HG03575 (cell line): ENCODE results near the gene RAP1GAP2.

Source experiments
- ATAC-seq: cut with Tn5 transposase; IDR thresholded peaks from one replicate; pipeline ENCODE4 v1.9.1; 2021; ENCODE audit not compliant: unreplicated experiment, insufficient number of reproducible peaks, low FRiP score; ENCODE audit errors: extremely low read depth

The RAP1GAP2 gene

DNA sequence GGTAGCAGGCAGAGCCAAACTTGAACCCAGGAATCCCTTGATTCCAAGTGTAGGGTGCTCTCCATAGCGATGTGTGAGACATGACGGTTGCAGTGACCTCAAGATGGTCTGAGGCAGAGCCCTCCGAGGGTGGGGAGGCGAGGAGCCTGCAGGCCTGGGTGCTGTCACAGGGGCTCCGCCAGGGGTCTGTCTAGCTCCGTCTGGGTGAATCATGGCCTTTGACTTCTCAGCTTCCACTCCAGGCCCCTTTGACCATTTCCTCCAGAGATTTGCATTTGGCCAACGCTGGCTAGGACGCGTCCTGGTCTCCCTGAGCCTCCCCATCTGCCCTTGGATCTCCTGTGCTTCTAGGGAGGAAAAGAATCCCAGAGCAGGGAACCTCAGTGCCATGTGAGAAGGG is 104.6 kb downstream of the RAP1GAP2 start:
- ATAC-seq: no peak

DNA sequence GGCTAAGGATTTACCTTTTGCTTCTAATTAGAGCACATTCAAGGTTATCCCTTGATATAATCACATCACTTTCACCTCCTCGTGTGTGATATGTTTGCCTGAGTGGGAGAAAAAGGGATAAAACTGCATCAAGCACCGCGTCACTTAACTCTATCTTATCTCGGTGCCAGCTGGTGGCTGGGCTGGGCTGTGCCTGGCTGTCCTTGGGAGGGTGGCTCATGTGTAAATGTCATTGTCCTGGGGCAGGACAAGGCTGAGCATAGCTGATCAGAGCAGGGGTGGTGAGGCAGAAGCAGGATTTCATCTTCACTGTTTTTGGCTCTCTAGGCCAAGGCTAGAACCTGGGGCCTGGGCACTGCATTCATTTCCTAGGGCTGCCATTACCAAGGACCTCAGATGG is 105.3 kb downstream of the RAP1GAP2 start:
- ATAC-seq: no peak

DNA sequence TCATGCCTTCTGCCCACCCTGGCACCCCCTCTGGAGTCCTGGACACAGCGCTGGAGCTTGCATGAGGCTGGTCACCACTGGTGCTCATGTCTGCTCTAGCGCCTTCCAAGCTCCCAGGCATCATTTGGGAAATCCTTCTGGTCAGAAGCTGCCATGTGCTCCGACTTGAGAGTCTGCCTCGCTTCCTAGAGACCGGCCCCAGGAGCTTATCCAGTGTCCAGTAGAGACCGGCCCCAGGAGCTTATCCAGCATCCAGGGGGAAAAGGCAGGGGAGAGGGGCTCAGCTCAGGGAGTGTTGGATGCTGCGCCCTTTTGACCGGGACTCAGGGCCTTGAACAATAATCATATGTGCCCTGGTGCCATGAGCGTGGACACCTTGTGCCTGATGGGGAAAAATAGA is 106.3 kb downstream of the RAP1GAP2 start:
- no peak for ATAC-seq

DNA sequence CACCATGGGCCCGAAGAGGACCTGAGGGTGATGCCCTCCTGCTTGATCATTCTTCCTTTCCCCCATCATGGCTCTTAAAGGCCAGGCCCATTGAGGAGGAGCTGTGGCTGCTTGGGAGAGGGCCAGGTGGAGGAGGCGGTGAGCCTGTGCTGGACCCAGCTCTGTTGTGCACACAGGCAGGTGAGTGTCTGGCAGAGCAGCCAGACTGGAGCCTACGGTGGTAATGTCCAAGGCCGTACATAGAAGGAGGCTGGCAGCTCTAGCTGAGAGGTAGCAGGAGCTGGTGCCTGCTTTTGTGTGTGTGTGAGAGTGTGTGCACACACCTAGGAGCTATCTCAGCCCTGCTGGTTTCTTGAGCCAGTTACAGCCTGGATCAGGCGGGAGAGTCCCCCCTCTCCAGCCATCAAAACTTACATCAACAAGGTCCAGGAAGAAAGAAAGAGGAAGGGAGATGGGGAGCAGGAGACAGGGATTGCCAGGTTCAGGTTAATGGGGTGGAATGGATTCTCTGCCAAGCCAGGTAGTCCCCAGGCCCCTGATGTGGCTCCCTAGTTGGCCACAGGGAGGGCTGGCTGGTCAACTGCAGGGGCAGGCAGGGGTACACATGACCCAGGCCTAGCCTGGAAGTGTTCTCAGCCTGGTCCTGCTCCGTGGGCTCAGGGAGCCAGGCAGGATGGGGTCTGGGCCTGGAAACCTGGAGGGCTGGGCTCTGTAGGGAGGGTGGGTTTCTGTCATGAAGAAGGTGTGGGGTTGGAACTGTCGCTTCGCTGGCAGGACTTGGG is 107.1 kb downstream of the RAP1GAP2 start:
- ATAC-seq: no peak

DNA sequence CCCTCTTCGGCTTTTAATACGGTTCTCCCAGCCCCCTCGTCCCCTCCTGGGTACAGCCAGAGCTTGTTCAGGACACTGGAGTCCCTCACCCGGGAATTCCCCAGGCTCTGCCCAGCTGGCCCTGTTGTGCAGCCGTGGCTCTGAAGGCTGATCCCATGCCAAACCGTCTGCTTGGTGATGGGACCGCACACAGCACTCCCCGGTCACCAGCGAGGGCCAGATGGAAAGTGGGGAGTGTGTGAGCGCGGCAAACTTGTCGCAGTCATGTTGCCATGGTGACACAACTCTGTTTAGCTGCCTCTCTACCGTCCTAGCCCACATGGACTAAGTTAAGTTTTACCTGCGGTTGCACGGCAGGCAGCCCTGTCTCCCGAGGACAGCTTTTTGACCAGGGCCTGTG is 107.9 kb downstream of the RAP1GAP2 start:
- ATAC-seq: no peak

DNA sequence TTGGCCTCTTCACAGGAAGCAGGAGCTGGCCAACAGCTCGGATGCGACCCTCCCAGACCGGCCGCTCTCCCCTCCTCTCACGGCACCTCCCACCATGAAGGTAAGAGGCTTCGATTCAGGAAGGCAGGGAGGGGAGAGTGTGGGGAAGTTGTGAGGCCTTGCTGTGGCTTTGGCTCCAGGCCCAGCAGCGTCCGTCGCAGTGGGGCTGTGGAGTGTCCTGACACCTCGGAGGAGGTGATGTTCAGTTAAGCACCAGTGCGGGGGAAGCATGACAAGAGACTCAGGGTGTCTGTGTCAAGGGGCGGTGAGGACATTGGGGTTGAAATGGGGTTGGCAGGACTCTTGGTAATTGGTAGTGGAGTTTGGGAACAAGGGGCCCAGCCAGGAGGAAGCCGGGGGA is 109.0 kb downstream of the RAP1GAP2 start:
- no peak for ATAC-seq

DNA sequence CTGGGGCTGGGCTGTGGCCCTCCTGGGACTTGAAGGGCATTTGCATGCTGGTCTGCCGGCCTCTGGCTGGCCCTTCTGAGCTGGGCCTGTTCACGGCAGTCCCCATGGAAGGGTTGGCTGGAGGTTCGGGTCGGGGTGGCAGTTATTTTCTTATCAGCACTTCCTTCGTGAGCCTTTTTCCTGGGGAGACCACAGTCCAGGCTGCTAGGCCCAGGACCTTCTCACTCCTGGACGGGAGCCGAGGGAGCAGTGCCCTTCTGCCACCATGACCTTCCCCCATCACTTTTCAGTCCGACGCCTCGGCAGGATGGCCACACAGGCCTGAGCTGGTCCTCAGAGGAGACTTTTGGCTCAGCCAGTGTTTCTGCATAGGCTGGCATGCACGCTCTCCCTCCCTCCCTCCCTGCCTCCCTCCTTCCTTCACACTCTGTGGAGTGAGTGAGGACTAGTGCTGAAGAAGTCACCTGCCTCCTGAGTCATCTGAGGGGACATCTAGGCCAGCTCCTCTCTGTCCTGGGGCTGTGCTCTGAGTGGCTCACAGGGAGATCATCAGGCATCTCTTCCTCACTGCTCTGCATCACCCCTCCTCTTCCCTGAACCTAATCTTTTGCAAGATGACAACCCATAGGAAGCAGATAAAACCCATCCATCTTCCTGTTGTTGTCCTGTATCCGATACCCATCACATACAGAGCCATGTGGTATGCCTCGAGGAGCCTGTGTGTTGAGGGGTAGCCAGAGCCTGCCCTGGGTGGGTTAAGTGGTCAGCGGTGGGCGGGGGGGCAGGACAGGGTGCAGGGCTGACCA is 109.7 kb downstream of the RAP1GAP2 start:
- no peak for ATAC-seq

DNA sequence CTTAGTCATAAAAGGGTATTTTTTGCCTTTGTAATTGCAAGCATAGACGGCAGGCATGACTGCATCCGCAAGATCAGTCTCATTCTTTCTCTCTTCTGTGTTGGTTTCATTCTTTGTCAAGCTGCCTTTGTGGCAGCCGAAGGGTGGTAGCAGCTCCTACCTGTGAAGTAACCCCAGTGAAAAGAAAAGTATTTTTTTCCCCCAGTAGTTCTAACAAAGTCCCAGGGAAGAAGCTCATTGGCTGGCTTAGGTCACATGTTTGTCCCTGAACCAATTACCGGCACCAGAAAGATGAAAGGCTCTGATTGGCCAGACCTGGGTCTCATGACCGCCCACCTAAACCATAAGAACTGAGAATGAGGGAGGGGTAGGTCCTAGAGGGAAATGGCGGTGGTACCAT is 110.7 kb downstream of the RAP1GAP2 start:
- no peak for ATAC-seq

DNA sequence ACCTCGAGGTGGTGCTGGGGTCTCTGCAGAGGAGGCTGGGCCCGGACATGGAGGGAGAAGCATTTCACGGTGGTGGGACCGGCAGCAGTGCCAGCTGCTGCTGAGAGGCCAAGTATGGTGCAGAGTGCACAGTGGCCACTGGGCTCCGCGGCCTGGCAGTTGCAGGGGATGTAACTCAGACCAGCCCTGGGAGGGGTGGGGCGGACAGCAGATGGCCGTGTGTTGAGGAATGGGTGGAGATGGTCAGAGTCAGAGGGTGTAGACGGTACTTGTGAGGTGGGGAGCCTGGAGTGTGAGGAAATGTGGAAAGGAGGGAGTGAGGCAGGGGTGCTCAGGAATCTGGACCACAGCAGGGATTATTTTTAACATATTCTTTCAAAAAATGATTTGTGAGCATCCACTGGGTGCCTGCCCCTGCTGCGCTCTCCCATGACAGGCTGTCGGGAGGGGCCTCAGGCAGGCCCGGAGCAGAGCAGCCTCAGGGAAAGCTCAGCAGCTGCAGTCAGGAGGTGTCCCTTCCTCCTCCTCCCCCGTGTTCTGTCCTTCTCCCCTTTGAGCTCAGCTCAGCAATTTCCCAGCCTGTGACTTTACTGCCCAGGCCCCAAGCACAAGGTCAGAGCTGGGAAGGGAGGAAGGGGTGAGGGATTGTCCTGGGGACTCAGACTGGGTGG is 113.1 kb downstream of the RAP1GAP2 start:
- ATAC-seq: no peak

DNA sequence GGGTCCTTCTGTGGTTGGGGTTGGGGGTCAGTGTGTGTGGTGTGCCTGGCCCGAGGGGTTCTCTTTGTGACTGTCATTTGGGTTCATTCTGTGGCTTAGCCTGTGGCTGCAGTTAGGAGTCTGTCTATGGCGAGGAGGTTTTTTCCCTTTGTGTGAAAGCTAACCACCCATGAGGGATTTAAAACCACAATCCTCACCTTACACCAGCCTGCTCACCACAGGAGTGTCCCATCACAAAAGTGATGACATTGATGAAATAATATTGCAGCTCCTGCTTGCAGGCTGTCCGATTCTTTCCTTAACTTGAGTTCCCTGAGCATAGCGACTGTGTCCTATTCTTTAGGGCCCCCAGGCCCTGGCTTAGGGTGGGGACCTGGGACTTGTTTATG is 113.6 kb downstream of the RAP1GAP2 start:
- no peak for ATAC-seq

DNA sequence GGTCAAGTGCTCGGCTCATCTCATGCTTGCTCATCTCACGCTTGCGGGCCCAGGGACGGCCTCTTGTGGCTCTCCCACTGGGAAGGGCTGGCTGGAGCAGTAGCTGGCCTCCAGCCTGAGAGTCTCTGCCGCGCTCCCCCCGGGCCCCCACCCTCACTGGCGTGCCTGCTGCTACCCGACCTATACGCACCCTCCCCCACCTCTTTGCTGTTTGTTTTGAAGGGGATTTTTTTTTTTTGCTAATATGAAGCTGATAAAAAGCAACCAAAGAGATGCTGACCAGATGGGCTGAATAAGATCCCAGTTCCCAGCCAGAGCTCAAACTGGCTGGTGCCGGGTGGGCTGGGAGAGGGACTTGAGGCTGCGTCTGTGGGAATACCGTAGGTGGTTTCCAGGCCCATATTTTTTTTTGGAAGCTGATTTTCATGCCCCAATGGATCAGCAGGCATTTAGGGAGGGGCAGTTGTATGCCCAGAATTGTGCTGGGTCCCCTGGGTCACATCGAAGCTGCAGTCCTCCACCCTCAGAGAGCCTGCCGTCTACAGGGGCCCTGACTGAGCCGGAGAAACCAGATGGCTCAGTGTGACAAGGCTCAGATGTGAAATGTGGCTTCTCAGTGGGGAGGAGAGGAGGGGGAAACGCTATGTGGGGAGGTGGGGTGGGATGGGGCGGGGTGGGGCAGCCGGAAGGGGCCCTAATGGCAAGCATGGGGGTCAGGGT is 115.0 kb downstream of the RAP1GAP2 start:
- ATAC-seq: no peak

DNA sequence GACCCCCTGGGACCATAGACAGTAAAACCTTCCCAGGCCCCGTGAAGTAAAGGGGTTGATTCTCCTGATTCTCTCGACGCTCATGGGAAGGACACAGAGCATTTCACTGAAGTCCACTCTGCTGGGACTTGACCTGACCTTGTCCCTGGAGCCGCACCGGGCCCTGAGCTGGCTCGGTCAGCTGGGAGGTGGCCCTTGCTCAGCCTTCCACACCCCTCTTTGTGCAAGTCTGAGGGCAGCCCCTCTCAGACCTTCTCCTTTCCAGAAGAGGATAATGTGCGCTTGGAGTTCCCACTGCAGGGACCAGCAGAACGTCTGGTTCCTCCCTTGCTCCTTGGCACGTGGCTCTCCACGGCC is 115.5 kb downstream of the RAP1GAP2 start:
- no peak for ATAC-seq

DNA sequence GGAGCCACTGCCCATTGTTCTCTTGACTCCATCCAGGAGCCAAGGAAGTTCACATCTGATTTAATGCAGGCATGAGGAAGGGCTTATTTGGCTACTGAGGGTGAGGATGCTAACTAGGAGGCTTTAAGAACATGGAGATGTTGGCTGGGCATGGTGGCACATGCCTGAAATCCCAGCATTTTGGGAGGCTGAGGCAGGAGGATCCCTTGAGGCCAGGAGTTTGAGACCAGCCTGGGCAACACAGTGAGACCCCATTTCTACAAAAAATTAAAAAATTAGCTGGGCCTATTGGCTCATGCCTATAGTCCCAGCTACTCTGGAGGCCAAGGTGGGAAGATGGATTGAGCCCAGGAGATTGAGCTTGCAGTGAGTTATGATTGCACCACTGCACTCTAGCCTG is 116.5 kb downstream of the RAP1GAP2 start:
- ATAC-seq: no peak

DNA sequence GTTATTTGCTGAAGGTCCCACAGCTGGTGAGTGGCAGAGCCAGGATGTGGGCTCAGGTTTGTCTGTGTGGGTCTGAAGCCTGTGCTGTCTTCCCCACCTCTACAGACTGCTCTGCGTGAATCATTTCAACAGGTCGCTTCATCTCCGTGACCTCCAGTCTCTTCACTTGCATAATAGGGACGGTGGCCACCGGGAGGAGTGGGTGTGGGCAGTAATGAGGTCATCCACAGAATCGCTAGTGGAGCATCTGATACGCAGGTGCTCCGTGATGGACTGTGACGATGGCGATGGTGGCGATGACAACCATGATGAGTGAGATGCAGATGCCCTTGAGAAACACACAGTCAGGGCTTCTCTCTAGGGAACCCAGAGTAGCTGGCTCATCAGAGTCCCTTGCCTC is 120.2 kb downstream of the RAP1GAP2 start:
- no peak for ATAC-seq

DNA sequence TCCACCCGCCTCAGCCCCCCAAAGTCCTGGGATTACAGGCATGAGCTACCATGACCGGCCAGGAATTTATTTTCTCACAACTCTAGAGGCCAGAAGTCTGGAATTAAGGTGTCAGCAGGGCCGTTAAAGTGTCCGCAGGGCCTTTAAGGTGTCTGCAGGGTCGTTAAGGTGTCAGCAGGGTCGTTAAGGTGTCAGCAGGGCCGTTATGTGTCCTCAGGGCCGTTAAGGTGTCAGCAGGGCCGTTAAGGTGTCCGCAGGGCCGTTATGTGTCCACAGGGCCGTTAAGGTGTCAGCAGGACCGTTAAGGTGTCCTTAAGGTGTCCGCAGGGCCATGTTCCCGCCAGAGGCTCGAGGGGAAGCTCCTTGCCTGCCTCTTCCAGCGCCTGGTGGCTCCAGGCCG is 125.2 kb downstream of the RAP1GAP2 start:
- no peak for ATAC-seq

DNA sequence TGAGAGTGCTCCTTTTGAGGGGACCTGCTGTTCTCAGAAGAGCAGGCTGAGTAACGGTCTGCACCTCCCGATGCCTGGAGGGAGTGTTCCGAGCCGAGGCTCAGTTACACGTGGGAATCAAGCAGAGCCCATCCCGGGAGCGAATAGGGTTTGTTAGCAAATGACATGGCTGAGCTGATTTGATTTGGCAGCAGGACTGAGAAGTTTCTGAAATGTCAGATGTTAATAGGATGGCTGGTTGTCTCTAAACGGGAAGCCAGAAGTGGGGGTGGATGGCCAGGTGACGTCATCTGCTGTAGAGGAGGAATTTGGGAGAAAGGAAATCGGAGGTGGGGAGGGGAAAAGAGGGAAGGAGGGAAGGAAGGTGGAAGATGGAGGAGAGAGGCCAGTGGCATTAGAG is 128.0 kb downstream of the RAP1GAP2 start:
- no peak for ATAC-seq

DNA sequence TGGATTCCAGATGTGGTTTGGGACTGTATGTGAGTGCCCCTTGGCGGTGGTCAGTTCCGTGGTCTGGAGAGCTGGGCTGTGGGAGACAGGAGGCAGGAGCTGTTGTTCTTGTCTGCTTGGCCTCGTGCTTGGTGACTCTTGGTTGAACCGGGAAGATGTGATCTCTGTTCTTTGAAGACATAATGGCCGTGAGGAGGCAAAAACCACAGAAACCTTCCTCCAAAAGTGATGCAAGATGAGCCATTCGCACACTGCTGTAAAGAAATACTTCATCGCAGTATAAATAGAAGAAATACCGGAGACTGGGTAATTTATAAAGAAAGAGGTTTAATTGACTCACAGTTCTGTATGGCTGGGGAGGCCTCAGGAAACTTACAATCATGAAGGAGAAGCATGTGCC is 128.8 kb downstream of the RAP1GAP2 start:
- ATAC-seq: no peak

DNA sequence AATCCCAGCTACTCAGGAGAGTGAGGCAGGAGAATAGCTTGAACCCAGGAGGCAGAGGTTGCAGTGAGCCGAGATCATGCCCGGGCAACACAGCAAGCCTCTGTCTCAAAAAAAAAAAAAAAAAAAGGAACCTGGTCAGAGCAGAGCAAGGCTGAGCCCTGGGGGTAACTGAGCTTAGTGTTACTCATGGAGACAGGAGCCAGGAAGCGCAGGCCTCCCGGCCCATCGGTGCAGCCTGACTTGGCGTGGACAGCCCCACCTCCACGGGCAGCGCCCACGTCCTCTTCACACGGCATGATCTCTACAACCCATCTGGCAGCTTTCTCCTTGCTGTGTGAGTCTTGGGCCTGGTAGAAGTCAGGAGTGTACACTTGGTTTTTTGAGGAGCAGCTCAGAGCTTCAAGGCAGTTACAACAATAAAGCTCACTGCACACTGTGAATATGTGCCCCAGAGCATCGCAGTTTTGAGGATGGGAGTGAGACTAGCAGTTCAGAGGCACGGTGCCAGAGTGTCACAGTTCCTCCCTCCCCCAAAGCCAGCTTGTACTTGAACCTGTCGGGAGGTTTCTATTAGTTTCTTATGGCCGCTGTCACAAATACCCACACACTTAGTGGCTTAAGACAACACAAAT is 129.9 kb downstream of the RAP1GAP2 start:
- ATAC-seq: no peak

DNA sequence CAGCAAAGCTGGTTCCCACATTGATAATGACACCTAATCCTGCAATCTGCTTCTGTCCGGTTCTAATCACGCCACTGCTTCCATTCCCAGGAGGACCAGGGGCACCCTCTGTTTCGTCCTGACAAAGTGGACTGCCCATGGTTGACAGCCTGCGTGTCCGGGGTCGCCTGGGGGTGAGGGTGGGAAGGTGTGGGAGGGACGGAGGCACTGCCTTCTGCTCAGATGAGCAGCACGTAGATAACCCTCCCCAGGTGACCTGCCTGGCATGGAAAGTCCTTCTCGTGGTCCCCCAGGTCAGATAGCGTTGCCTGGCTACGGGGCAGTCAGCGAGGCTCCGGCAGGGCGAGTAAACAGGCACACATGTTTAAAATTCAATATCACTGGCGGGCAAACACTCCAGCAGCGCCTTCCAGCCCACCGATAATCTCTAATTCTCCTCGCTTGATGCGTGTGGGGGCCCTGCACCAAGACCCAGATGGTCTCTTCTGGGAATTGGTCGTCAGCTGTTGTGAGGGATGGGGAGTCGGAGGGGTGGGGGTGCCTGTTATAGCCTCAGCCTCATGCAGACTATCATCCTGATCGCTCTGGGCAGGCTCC is 132.2 kb downstream of the RAP1GAP2 start:
- ATAC-seq: no peak
